GM19395 (cell line): ENCODE measurements around the gene MBD3.
"Not testable (repeated sequence)": the region's sequence is repeated elsewhere in the genome, so short reads cannot be mapped to it uniquely, and the experiment has no call there.

Source experiments
- ATAC-seq: cut with Tn5 transposase; IDR thresholded peaks from one replicate; pipeline ENCODE4 v1.9.1; 2021; ENCODE audit warnings: mild to moderate bottlenecking, moderate library complexity; ENCODE audit not compliant: unreplicated experiment

Gene MBD3, protein sequence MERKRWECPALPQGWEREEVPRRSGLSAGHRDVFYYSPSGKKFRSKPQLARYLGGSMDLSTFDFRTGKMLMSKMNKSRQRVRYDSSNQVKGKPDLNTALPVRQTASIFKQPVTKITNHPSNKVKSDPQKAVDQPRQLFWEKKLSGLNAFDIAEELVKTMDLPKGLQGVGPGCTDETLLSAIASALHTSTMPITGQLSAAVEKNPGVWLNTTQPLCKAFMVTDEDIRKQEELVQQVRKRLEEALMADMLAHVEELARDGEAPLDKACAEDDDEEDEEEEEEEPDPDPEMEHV

DNA sequence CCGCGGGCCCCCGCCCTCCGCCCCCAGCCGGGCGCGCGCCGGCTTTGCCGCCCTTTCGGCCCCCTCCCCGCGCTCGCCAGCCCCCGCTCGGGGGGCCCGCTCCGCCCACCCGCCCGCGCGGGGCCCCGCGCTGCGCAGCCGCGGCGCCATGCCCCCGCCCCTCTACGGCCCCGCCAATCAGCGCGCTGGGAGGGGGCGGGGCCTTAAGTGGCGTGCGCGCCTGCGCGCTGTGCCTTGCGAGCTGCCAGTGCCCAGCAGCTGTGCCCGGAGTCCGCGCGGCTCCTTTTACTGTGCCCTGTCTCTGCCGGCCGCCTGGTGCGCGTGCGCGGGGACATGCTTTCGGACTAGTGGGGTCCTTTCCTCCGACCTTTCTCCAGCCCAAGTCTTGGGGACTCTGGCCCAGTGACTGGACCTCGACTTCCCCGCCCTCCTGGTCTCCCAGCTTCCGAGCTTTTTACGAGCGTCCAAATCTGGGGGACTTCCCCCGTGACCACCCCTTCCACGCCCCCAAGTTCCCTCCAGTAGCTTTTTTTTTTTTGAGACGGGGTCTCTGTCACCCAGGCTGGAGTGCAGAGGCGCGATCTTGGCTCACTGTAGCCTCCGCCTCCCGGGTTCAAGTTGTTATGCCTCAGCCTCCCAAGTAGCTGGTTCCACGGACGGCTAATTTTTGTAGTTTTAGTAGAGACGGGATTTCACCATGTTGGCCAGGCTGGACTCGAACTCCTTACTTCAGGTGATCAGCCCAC, at the start of gene MBD3:
Gene MBD3, minus strand, starts transcription at position 111 of the 746 bp plus-strand sequence. CDS start 234 bp downstream, outside the sequence.
- peak; percentile 46 for ATAC-seq

DNA sequence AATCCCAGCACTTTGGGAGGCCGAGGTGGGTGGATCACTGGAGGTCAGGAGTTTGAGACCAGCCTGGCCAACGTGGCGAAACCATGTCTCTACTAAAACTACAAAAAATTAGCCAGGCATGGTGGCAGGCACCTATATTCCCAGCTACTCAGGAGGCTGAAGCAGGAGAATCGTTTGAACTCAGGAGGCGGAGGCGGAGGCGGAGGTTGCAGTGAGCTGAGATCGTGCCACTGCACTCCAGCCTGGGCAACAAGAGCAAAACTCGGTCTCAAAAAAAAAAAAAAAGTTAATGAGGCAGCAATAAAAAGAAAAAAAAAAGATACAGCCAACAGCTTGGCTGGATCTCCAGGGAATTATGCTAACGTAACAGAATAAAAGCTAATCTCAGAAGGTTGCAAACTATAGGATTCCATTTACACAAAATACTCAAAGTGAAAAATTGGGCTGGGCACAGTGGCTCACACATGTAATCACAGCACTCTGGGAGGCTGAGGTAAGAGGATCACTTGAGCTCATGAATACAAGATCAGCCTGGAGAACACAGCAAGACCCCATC, 48.3 kb upstream of the MBD3 start:
- not testable (repeated sequence) for ATAC-seq

DNA sequence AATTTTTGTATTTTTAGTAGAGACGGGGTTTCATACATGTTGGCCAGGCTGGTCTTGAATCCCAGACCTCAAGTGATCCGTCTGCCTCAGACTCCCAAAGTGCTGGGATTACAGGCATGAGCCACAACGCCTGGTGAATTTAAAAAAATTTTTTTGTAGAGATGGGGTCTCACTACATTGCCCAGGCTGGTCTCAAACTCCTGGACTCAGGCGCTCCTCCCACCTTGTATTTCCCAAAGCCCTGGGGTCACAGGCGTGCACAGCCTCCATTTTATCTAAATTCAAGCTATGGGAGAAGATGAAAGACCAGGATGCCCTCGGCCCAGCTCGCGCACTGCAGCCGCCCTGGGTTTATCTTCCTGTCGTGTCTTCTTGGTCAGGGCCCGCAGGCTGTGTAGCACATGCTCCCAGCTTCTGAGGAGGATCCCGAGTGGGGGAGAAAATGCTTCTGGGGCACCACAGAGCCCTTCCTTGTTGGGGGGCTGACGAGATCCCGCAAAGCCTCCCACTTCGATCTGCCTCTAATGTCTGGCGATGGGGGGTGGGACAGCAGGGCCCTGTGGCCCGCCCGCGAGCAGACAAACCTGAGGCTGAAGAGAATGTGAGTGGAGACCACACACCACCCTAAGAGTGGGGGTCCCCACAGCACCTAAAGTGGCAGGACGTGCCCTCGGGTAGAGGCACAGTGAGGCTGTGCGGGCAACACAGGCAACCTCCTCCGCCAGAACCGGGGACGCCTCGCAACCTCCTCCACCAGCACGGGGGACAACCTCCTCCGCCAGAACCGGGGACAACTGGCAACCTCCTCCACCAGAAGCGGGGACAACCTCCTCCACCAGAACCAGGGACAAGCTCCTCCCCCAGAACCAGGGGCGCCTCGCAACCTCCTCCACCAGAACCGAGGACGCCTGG, 43.9 kb upstream of the MBD3 start:
- ATAC-seq = no peak

DNA sequence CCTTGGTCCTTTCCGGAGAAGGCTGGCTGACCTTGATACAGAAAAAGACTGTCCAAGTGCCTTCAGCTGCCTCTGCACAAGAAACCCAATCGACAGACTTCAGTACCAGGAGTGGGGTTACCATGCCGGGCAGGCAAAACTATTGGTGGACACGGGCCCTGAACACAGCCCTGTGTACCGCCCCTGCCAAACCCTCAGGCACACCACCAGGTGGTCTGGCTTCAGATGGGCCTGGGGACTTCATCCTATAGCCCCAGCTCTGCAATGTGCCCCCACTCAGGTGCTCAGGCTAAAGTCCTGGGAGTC, 42.2 kb upstream of the MBD3 start:
- no peak for ATAC-seq

DNA sequence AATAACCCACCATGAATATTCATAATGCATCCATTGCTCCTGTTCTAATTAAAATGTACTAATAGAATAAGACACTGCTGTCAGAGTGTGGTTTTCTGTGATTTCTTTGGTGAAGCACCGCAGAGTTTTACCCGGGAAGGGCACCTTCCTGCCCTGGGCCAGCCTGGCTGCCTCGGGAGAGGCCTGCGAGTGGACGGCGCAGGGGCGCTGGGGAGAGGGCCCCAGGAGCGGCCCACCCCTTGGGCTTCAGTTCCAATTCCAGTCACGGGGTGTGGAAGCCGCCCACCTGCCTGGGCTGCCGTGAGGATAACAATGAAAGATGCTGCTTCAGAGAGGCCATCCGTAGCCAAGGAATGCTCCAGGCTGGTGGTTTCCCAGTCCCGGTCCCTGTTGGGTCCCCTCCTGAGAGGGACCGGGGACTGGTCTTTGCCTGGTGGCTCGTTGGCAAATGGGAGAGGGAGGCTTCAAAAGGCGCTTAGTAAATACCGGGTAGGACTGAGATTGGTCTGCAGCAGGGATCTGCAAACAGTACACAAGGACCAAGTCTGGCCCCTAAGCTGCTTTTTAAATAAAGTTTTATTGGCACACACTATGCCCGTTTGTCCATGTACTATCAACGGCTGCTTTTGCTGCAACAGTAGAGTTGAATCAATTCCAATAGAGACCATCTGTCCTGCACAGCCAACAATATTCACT, 41.7 kb upstream of the MBD3 start:
- ATAC-seq = no peak

DNA sequence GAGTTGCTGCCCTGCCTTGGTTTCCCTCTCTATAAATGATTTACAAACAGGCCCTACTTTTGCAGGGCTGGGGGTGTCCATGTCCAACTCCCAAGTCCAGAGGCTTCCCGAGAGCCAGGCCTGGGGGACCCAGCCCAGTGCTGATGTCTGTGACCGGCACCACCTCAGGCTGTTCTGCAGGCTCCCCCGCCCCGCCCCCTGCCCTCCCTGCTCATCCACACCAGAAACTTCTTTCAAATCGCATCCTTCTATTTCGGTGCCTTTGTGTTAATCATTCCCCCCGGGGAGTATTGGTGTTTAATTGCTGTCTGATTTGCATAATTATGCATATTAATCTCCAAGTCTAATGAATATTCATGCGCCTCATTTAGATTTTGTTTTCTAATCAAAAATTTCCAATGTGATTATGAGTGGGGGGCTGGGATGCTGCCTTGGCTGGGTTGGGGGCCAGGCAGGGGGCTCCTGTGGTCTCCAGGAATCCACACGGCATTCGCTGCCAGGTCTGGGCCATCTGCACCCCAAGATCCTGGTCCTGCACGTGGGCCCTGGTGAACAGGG, 40.7 kb upstream of the MBD3 start:
- no peak for ATAC-seq

DNA sequence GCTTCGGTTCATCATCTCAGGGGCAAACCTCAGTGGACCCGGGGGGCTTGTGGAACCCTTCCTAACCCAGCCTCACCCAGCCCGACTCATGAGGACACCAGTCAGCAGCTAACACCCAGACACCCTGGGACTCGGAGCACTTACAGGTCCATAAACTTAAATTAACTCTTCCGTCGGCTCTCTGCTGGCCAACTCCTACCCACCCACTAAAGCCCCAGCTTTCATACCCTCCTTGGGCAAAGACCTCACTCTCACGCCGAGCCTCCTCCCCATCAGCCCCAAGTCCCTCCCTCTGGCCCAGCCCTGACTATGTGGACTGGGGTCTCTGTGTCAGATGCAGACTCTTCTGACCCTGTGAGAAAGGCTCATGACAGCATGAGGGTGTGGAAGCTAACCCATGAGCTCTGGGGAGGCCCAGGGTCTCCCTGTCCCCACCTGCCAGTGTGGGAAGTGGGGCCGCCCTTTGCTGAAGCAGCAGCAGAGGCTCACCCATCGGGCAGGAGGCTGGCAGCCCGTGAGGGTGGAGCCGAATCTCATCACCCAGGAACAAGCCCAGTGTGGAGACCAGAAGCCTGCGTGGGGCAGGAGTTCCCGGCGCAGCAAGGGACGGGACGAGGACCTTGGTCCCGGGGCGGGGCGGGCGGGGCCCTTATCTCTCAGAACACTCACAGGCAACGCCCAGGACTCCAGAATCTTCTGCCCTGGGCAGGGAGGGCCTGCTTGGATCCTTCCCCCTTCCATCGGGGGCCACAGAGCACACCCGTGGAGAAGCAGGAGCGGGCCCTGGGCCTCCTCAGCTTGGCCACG, 40.0 kb upstream of the MBD3 start:
- ATAC-seq = no peak

DNA sequence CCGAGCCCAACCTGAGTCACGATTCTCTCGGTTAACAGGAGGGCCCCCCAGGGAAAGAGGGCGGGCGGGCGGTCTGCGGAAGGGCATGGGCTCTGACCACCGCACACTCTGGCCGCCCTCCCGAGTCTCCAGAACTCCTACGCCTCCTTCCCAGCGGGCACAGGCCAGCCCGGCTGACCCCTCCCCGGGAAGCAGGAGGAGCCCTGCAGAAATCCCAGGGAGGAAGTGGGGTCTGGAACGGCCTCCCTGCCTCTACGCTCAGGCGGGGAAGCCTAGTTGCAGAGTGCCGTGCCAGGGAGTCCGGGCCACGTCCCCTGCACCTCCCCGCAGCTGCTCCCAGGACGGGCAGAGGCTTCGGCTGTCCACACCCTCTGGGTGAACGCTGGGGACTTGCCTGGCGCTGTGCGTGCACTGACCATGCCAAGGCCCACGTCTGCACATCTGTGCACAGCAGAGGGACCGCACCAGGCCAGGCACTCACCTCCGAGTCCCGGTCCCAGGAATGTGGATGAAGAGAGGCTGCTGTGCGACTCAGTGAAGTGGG, 39.0 kb upstream of the MBD3 start:
- ATAC-seq = no peak

DNA sequence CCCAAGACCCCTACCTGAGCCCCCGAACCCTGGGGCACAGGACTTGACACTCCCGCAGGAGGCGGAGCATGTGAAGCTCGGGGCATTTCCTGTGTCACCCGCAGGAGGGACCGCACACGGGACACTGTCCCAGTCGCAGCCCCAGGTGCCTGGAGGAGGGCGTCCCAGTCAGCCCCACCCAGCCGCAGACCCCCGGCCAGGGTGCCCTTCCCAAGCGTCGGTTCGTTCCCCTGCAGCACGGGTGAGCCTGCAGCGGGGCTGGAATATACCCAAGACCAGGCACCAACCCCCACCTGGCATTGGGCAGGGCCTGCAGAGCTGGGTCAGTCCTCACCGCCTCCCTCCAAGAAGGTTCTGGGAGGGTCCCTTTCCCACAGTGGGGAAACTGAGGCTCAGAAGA, 38.1 kb upstream of the MBD3 start:
- no peak for ATAC-seq

DNA sequence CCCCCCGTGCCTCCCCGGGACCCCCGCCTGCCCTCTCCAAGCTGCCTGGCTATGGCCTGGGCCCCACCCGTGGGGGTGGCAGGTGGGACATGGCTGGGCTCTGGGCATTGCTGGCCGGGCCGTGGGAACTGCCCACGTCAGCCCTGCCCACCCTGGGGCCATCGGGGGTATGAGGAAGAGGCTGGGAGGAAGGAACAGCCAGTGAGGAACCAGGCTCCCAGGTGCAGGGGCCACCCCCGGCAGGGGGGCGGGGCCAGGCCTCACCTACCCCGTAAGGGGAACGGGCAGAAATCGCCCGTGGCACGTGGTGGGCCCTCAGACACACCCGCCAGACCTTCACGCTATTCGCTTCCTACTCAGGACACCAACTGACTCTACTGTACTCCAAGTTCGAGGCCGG, 37.3 kb upstream of the MBD3 start:
- no peak for ATAC-seq

DNA sequence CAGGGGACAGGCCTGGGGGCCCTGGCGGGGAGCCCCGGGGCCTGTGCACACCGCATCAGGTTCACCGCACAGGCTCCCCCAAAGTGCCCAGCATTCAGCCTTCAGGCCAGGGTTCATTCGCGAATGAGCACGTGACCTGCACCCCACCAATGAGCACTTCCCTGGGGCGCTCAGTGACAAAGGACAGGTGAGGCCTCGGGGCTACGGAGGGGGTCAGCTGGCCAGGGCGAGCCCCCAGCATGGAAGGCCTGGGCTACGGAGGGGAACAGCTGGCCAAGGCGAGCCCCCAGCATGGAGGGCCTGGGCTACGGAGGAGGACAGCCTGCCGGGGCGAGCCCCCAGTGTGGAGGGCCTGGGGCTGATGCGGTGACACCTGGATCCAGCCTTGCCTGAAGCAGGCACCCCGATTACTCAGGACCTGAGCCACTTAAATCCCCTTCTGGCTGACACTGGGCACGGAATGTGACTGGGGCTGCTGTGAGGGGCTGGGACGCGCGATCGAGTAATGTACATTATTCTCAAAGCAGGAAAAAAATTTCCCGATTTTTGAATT, 36.7 kb upstream of the MBD3 start:
- no peak for ATAC-seq

DNA sequence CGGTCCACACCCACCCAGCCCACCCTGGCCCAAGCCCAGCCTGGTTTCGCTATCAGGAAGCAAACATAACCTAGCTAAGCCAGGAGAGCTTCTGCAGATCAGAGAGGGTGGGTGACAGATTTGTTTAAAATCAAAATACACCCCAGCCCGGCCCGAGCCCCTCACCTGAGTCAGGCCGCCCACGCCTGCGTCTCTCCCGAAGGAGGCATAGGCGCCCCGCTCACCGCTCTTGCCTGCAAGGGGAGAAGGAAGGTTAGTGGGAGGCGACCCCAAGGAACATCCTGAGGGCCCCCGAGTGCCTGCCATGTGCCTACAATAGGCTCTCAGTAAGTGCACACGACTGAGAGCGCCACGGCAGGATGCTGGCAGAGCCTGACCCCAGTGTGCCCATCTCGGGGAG, 34.5 kb upstream of the MBD3 start:
- no peak for ATAC-seq

DNA sequence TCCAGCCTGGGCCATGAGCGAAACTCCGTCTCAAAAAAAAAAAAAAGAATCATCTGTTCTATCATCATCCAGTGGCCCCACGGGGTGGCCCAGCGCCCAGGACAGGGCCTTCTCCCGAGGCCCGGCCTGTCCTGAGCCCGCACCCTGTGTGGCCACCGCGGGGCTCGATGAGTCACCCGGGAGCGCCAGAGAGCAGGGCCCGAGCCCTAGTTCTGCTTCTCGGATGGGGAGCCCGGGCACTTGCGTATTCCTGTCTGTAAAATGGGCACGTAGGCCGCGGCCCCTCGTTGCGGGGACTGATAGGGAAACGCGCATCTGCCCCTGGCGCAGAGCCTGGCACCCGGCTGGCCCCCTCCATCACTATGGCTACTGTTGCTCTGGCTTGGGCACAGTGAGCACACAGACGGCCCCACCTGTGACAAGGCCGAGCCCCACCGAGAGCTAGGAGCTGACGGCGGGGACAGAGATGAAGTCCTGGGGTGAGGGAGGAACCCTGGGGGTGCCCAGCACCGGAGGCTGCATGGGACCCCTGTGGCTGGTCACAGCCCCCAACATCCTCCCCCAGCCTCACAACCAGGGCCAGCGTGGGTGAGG, 33.8 kb upstream of the MBD3 start:
- ATAC-seq = no peak

DNA sequence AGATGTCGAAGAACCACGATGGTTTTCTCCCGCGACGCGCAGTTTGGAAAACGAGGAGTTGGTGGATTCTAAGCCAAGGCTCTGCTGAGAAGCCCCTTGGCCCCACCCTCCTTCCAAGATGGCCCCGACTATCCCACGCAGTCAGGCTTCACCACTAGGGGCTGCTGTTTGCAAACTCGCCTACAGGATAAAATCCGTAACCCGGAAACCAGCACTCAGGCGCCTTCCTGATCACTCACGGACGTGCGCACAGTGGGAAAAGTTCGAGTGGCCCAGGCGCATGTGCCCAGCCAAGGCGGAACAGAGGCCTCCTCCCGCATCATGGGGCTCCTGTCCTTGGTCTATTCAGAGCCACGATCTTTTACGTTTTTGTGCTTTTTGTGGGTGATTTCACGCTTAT, 31.8 kb upstream of the MBD3 start:
- no peak for ATAC-seq

DNA sequence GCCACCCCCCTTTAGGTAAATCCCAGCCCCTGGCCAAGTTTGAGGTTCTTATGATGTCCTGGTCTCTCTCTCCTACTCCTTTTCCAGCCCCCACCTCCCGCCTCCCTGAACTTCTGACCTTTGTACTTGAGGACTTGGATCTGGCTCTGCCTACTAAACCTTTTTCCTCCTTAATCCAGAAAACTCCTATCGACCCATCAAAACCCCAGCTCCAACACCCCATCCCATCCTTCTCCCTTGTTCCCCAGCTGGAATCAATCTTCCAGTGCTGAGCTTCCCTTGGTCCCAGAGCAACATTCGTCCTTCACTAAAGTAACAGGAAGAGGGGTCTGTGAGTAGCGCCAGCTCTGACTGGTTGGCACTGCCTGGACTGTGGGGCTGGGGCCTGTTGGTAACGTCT, 29.9 kb upstream of the MBD3 start:
- ATAC-seq = no peak

DNA sequence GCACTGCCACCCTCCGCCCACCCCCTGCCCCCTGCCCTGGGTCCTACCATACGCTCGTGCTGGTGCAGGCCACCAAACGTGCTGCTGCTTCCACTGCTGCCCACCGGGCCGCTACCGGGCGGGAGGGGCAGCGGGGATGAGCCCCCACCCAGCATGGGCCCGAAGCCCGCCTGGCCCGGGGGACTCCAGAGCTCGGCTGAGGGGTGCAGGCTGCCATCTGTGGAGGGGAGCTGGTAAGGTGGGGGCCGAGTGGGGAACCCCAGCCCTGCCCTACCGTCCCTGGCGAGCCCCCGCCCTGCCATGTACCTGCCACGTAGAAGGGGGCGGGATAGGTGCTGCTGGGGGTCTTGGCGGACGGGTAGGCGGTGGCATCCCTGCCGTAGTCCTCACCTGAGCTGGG, 29.3 kb upstream of the MBD3 start:
- no peak for ATAC-seq

DNA sequence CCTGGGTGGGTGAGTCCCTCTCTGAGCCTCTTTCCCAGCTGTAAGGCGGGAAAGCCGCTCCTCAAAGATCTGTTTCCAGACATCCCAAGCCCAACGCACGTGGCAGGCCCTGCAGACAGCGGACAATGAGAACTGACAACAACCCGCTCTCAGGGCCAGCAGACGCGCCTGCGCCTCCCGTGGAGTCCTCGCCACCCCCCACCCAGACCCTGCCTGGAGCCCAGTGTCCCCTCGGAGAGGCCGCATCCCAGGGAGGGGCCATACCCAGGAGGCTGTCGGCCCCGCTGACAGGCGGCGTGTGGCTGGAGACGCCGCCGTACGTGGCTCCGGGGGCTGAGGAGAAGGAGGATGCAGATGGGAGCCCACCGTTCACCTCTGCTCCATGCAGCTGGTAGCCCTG, 28.9 kb upstream of the MBD3 start:
- no peak for ATAC-seq

DNA sequence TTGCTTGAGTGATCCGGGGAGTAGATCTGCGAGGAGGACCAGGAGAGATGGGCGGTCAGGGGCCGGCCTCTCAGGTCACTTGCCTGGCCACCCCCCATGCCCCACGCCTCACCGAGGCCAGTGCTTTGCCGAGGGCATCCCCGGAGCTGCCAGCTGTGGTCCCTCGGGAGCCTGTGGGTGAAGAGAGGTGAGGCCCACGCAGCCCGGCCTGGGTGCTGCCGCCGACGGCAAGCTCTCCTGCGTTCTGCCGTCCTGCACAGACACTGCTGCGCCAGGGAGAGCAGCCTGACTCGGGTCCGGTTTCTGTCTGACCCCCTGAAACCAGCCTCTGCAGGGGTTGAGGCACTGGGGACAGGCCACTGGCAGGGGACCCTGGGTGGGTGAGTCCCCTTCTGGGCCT, 28.4 kb upstream of the MBD3 start:
- no peak for ATAC-seq

DNA sequence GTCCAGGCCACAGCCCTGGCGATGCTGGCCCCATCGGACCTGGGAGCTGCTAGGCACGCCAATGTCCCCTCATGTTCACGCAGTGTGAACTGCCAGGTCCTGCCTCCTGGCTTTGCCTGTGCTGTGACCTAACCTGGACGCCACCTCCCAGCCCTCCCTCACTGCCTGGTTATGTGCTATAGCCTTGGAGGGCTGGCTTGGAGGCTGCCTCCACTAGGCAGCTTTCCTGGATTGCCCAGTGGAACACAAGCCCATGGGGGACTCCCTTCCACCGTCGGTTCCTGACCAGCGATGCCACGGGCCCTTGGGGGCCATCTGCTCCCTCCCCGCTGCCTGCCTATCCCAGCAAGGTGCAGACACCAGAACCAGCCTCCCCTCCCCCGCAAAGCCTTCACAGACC, 27.8 kb upstream of the MBD3 start:
- no peak for ATAC-seq
